Germinal center (tissue), 1 donor: ENCODE measurements around the gene ARHGEF10L.

Experiments
- DNase-seq: peaks from one replicate; pipeline ENCODE4 v3.0.0; 2012; ENCODE audit warnings: mixed read lengths, low spot score

Gene ARHGEF10L

GRCh38 chr1:17523321-17524041 lies 16.0 kb upstream of the ARHGEF10L start:
- DNase-seq = no peak

GRCh38 chr1:17524645-17525044 lies 14.9 kb upstream of the ARHGEF10L start:
- no peak for DNase-seq

- no peak for DNase-seq
These were observed 13.4 kb upstream of the ARHGEF10L start for GRCh38 chr1:17525996-17526686.

- DNase-seq = no peak
These were observed 12.2 kb upstream of the ARHGEF10L start for GRCh38 chr1:17527036-17527914.

GRCh38 chr1:17529381-17529780 lies 10.1 kb upstream of the ARHGEF10L start:
- DNase-seq = no peak

- no peak for DNase-seq
These were observed 8.2 kb upstream of the ARHGEF10L start for GRCh38 chr1:17531343-17531681.

- DNase-seq = no peak
These were observed 7.6 kb upstream of the ARHGEF10L start for GRCh38 chr1:17531682-17532487.

GRCh38 chr1:17533201-17533600 lies 6.3 kb upstream of the ARHGEF10L start:
- DNase-seq = no peak

GRCh38 chr1:17535300-17535936 lies 4.1 kb upstream of the ARHGEF10L start:
- no peak for DNase-seq

GRCh38 chr1:17538010-17538409 lies 1.5 kb upstream of the ARHGEF10L start:
- DNase-seq = no peak

- DNase-seq = no peak
These were observed 925 bp upstream of the ARHGEF10L start for GRCh38 chr1:17538428-17539117.

- DNase-seq = no peak
These were observed 401 bp upstream of the ARHGEF10L start for GRCh38 chr1:17539118-17539476.

- DNase-seq = no peak
These were observed 930 bp downstream of the ARHGEF10L start for GRCh38 chr1:17540255-17541001.

GRCh38 chr1:17542645-17543044 lies 3.1 kb downstream of the ARHGEF10L start:
- no peak for DNase-seq

GRCh38 chr1:17544776-17545350 lies 5.4 kb downstream of the ARHGEF10L start:
- no peak for DNase-seq

GRCh38 chr1:17545356-17545755 lies 5.9 kb downstream of the ARHGEF10L start:
- no peak for DNase-seq

GRCh38 chr1:17546946-17547670 lies 7.6 kb downstream of the ARHGEF10L start:
- no peak for DNase-seq

GRCh38 chr1:17549384-17549783 lies 9.9 kb downstream of the ARHGEF10L start:
- DNase-seq = no peak
